ENCODE results near the gene WSB2. TPM values are rescaled to one million over a fixed set of nuclear protein-coding genes. Genes with fewer than 3 reads are reported as not detected.

WSB2 gene
- 50.9 TPM for polyA plus RNA-seq (2013, experiment 1 of 2)
- 50.7 TPM for polyA plus RNA-seq (2013, experiment 2 of 2)

GRCh38 chr12:118061011-118061872 is at the start of gene WSB2:
WSB2 (minus strand) TSS chr12:118061179; CDS start chr12:118061048, 131 bp downstream.
- Histone ChIP-seq H3K4me1 (ENCODE audit: control insufficient read depth, insufficient read depth, low read length, poor library complexity, severe bottlenecking) (peaks cover 6% of the 10 kb centered on the region), H3K9me3 (ENCODE audit: control insufficient read depth, low read length) (no peaks in the 10 kb centered on the region), H3K36me3 (ENCODE audit: control insufficient read depth, insufficient read depth, low read length) (peaks cover 5% of the 10 kb centered on the region), H3K27ac (ENCODE audit: low read depth, low read length, severe bottlenecking) (peak within 1 kb of the TSS; percentile 66), H3K4me3 (ENCODE audit: extremely low read depth, insufficient read depth, low read length, poor library complexity, severe bottlenecking) (peak within 1 kb of the TSS; percentile 91)
- WGBS, 2 experiments (ENCODE audit: insufficient coverage in 2 of 2), result 1% methylated on average over 29 to 45 of the region's 76 CpGs

GRCh38 chr12:118109088-118109487 is 48.1 kb upstream of the WSB2 start:
- Histone ChIP-seq H3K4me1 (ENCODE audit: control insufficient read depth, insufficient read depth, low read length, poor library complexity, severe bottlenecking) (no peaks in the 10 kb centered on the region), H3K9me3 (ENCODE audit: control insufficient read depth, low read length) (no peaks in the 10 kb centered on the region), H3K36me3 (ENCODE audit: control insufficient read depth, insufficient read depth, low read length) (no peaks in the 10 kb centered on the region), H3K27ac (ENCODE audit: low read depth, low read length, severe bottlenecking) (no peak overlapping the region), H3K4me3 (ENCODE audit: extremely low read depth, insufficient read depth, low read length, poor library complexity, severe bottlenecking) (no peak overlapping the region)
- WGBS, 2 experiments (ENCODE audit: insufficient coverage in 2 of 2), result no CpG with 5 or more reads among the region's 1 CpG

- Histone ChIP-seq H3K4me1 (ENCODE audit: control insufficient read depth, insufficient read depth, low read length, poor library complexity, severe bottlenecking) (peaks cover 2% of the 10 kb centered on the region), H3K9me3 (ENCODE audit: control insufficient read depth, low read length) (no peaks in the 10 kb centered on the region), H3K36me3 (ENCODE audit: control insufficient read depth, insufficient read depth, low read length) (no peaks in the 10 kb centered on the region), H3K4me3 (ENCODE audit: extremely low read depth, insufficient read depth, low read length, poor library complexity, severe bottlenecking) (no peak overlapping the region), H3K27ac (ENCODE audit: low read depth, low read length, severe bottlenecking) (no peak overlapping the region)
- 88 to 94% methylated on average over 5 to 7 of the region's 8 CpGs for WGBS, 2 experiments (ENCODE audit: insufficient coverage in 2 of 2)
These were observed 46.7 kb upstream of the WSB2 start for GRCh38 chr12:118107694-118108093.

- 91 to 100% methylated on average over 1 to 4 of the region's 4 CpGs for WGBS, 2 experiments (ENCODE audit: insufficient coverage in 2 of 2)
These were observed 46.0 kb upstream of the WSB2 start for GRCh38 chr12:118107011-118107410.

GRCh38 chr12:118103601-118104382 is 42.8 kb upstream of the WSB2 start, which contains the start of gene VSIG10:
VSIG10 (minus strand) TSS chr12:118104011; CDS start chr12:118103671, 340 bp downstream.
- H3K4me3 ChIP-seq (ENCODE audit: extremely low read depth, insufficient read depth, low read length, poor library complexity, severe bottlenecking), result peak within 1 kb of the TSS; percentile 62
- H3K27ac ChIP-seq (ENCODE audit: low read depth, low read length, severe bottlenecking), result peak within 1 kb of the TSS; percentile 64
- no peaks in the 10 kb centered on the region for H3K9me3 ChIP-seq (ENCODE audit: control insufficient read depth, low read length)
- WGBS, 2 experiments (ENCODE audit: insufficient coverage in 2 of 2), result 0% methylated on average over 65 to 67 of the region's 75 CpGs
- H3K4me1 ChIP-seq (ENCODE audit: control insufficient read depth, insufficient read depth, low read length, poor library complexity, severe bottlenecking), result peaks cover 5% of the 10 kb centered on the region
- H3K36me3 ChIP-seq (ENCODE audit: control insufficient read depth, insufficient read depth, low read length), result peaks cover 5% of the 10 kb centered on the region

More at GRCh38 chr12:118107011-118107410, 46.0 kb upstream of the WSB2 start:
- H3K36me3 ChIP-seq (ENCODE audit: control insufficient read depth, insufficient read depth, low read length), result no peaks in the 10 kb centered on the region
- H3K4me3 ChIP-seq (ENCODE audit: extremely low read depth, insufficient read depth, low read length, poor library complexity, severe bottlenecking), result no peak overlapping the region
- no peak overlapping the region for H3K27ac ChIP-seq (ENCODE audit: low read depth, low read length, severe bottlenecking)
- H3K9me3 ChIP-seq (ENCODE audit: control insufficient read depth, low read length), result no peaks in the 10 kb centered on the region
- H3K4me1 ChIP-seq (ENCODE audit: control insufficient read depth, insufficient read depth, low read length, poor library complexity, severe bottlenecking), result peaks cover 5% of the 10 kb centered on the region

- Histone ChIP-seq H3K27ac (ENCODE audit: low read depth, low read length, severe bottlenecking) (peak overlapping the region; percentile 64), H3K36me3 (ENCODE audit: control insufficient read depth, insufficient read depth, low read length) (peaks cover 5% of the 10 kb centered on the region), H3K4me3 (ENCODE audit: extremely low read depth, insufficient read depth, low read length, poor library complexity, severe bottlenecking) (peak overlapping the region; percentile 62), H3K4me1 (ENCODE audit: control insufficient read depth, insufficient read depth, low read length, poor library complexity, severe bottlenecking) (peaks cover 10% of the 10 kb centered on the region), H3K9me3 (ENCODE audit: control insufficient read depth, low read length) (no peaks in the 10 kb centered on the region)
- WGBS, 2 experiments (ENCODE audit: insufficient coverage in 2 of 2), result 0% methylated on average over 21 to 29 of the region's 32 CpGs
These were observed 42.2 kb upstream of the WSB2 start for GRCh38 chr12:118103201-118103600.

GRCh38 chr12:118102609-118103008 is 41.6 kb upstream of the WSB2 start:
- no peak overlapping the region for H3K27ac ChIP-seq (ENCODE audit: low read depth, low read length, severe bottlenecking)

GRCh38 chr12:118102070-118102469 is 41.1 kb upstream of the WSB2 start:
- Histone ChIP-seq H3K4me3 (ENCODE audit: extremely low read depth, insufficient read depth, low read length, poor library complexity, severe bottlenecking) (peak overlapping the region; percentile 62), H3K4me1 (ENCODE audit: control insufficient read depth, insufficient read depth, low read length, poor library complexity, severe bottlenecking) (peaks cover 11% of the 10 kb centered on the region), H3K36me3 (ENCODE audit: control insufficient read depth, insufficient read depth, low read length) (peaks cover 5% of the 10 kb centered on the region), H3K27ac (ENCODE audit: low read depth, low read length, severe bottlenecking) (no peak overlapping the region), H3K9me3 (ENCODE audit: control insufficient read depth, low read length) (no peaks in the 10 kb centered on the region)
- WGBS, 2 experiments (ENCODE audit: insufficient coverage in 2 of 2), result 81 to 94% methylated on average over 4 to 5 of the region's 6 CpGs

More at GRCh38 chr12:118102609-118103008, 41.6 kb upstream of the WSB2 start:
- no peaks in the 10 kb centered on the region for H3K9me3 ChIP-seq (ENCODE audit: control insufficient read depth, low read length)
- peak overlapping the region; percentile 62 for H3K4me3 ChIP-seq (ENCODE audit: extremely low read depth, insufficient read depth, low read length, poor library complexity, severe bottlenecking)
- peaks cover 5% of the 10 kb centered on the region for H3K36me3 ChIP-seq (ENCODE audit: control insufficient read depth, insufficient read depth, low read length)
- WGBS, 2 experiments (ENCODE audit: insufficient coverage in 2 of 2), result 0 to 21% methylated on average over 2 to 3 of the region's 5 CpGs
- H3K4me1 ChIP-seq (ENCODE audit: control insufficient read depth, insufficient read depth, low read length, poor library complexity, severe bottlenecking), result peaks cover 11% of the 10 kb centered on the region

GRCh38 chr12:118101051-118101450 is 40.1 kb upstream of the WSB2 start:
- Histone ChIP-seq H3K27ac (ENCODE audit: low read depth, low read length, severe bottlenecking) (no peak overlapping the region), H3K4me3 (ENCODE audit: extremely low read depth, insufficient read depth, low read length, poor library complexity, severe bottlenecking) (no peak overlapping the region), H3K9me3 (ENCODE audit: control insufficient read depth, low read length) (no peaks in the 10 kb centered on the region), H3K36me3 (ENCODE audit: control insufficient read depth, insufficient read depth, low read length) (peaks cover 5% of the 10 kb centered on the region), H3K4me1 (ENCODE audit: control insufficient read depth, insufficient read depth, low read length, poor library complexity, severe bottlenecking) (peaks cover 11% of the 10 kb centered on the region)
- WGBS, 2 experiments (ENCODE audit: insufficient coverage in 2 of 2), result 100% methylated on average over 1 of the region's 3 CpGs; no CpG with 5 or more reads in 1 of the 2 experiments

- no peak overlapping the region for H3K4me3 ChIP-seq (ENCODE audit: extremely low read depth, insufficient read depth, low read length, poor library complexity, severe bottlenecking)
- peaks cover 15% of the 10 kb centered on the region for H3K36me3 ChIP-seq (ENCODE audit: control insufficient read depth, insufficient read depth, low read length)
- no peak overlapping the region for H3K27ac ChIP-seq (ENCODE audit: low read depth, low read length, severe bottlenecking)
- H3K9me3 ChIP-seq (ENCODE audit: control insufficient read depth, low read length), result no peaks in the 10 kb centered on the region
- peaks cover 11% of the 10 kb centered on the region for H3K4me1 ChIP-seq (ENCODE audit: control insufficient read depth, insufficient read depth, low read length, poor library complexity, severe bottlenecking)
- 86 to 93% methylated on average over 5 to 9 of the region's 12 CpGs for WGBS, 2 experiments (ENCODE audit: insufficient coverage in 2 of 2)
These were observed 38.1 kb upstream of the WSB2 start for GRCh38 chr12:118098911-118099671.
